Measurements from ENCODE around the gene PALD1. TPM values are rescaled to one million over a fixed set of nuclear protein-coding genes. Genes with fewer than 3 reads are reported as not detected.

The PALD1 gene
- total RNA-seq, 1 donor from 2014 or later: 5.2 TPM

- ATAC-seq (peak; percentile 10), DNase-seq (no peak)
- intact Hi-C loops (cut with micrococcal nuclease): no loop called here
Measured at GRCh38 chr10:70498970-70499835, 20.6 kb downstream of the PALD1 start.

- no peak for ATAC-seq
- intact Hi-C loops (cut with micrococcal nuclease): no loop called here
- DNase-seq: no peak
Measured at GRCh38 chr10:70499836-70500167, 21.2 kb downstream of the PALD1 start.

- intact Hi-C loops (cut with micrococcal nuclease): no loop called here
- DNase-seq: no peak
- ATAC-seq: peak; percentile 20
Measured at GRCh38 chr10:70500368-70500767, 21.8 kb downstream of the PALD1 start.

- intact Hi-C loops (cut with micrococcal nuclease): no loop called here
Measured at GRCh38 chr10:70500812-70501301, 22.3 kb downstream of the PALD1 start.

GRCh38 chr10:70502406-70502805 lies 23.8 kb downstream of the PALD1 start:
- intact Hi-C loops (cut with micrococcal nuclease): no loop called here
- DNase-seq (no peak), ATAC-seq (no peak)

More at GRCh38 chr10:70500812-70501301, 22.3 kb downstream of the PALD1 start:
- peak; percentile 78 for ATAC-seq
- DNase-seq: peak; percentile 52

- DNase-seq (no peak), ATAC-seq (no peak)
- intact Hi-C loops (cut with micrococcal nuclease): no loop called here
Measured at GRCh38 chr10:70503776-70504175, 25.2 kb downstream of the PALD1 start.

GRCh38 chr10:70504521-70505358 lies 26.2 kb downstream of the PALD1 start:
- ATAC-seq: no peak

GRCh38 chr10:70505908-70506307 lies 27.3 kb downstream of the PALD1 start:
- intact Hi-C loops (cut with micrococcal nuclease): no loop called here
- DNase-seq (no peak), ATAC-seq (no peak)

More at GRCh38 chr10:70504521-70505358, 26.2 kb downstream of the PALD1 start:
- DNase-seq: no peak
- intact Hi-C loops (cut with micrococcal nuclease): no loop called here

- no peak for ATAC-seq
- intact Hi-C loops (cut with micrococcal nuclease): no loop called here
- DNase-seq: no peak
Measured at GRCh38 chr10:70507966-70508365, 29.4 kb downstream of the PALD1 start.

GRCh38 chr10:70508912-70509756 lies 30.6 kb downstream of the PALD1 start:
- ATAC-seq (peak; percentile 80), DNase-seq (peak; percentile 77)
- intact Hi-C loops (cut with micrococcal nuclease): no loop called here

GRCh38 chr10:70509757-70510147 lies 31.2 kb downstream of the PALD1 start:
- DNase-seq: no peak
- intact Hi-C loops (cut with micrococcal nuclease): loop anchor here (10.0 kb wide), 1 partner anchor 45 kb away; no protein-coding TSS in a partner anchor
- no peak for ATAC-seq

GRCh38 chr10:70510453-70510852 lies 31.9 kb downstream of the PALD1 start:
- no peak for ATAC-seq
- no peak for DNase-seq
- intact Hi-C loops (cut with micrococcal nuclease): loop anchor here (10.0 kb wide), 1 partner anchor 46 kb away; no protein-coding TSS in a partner anchor

- DNase-seq: no peak
- intact Hi-C loops (cut with micrococcal nuclease): loop anchor here (10.0 kb wide), 1 partner anchor 46 kb away; no protein-coding TSS in a partner anchor
Measured at GRCh38 chr10:70510904-70511303, 32.3 kb downstream of the PALD1 start.

GRCh38 chr10:70512149-70512639 lies 33.6 kb downstream of the PALD1 start:
- intact Hi-C loops (cut with micrococcal nuclease): loop anchor here (10.0 kb wide), 1 partner anchor 47 kb away; no protein-coding TSS in a partner anchor

More at GRCh38 chr10:70510904-70511303, 32.3 kb downstream of the PALD1 start:
- ATAC-seq: no peak

GRCh38 chr10:70513848-70514309 lies 35.3 kb downstream of the PALD1 start:
- DNase-seq (no peak), ATAC-seq (no peak)
- intact Hi-C loops (cut with micrococcal nuclease): loop anchor here (10.0 kb wide), 1 partner anchor 49 kb away; no protein-coding TSS in a partner anchor

More at GRCh38 chr10:70512149-70512639, 33.6 kb downstream of the PALD1 start:
- DNase-seq: peak; percentile 48
- peak; percentile 36 for ATAC-seq

- peak; percentile 63 for DNase-seq
- intact Hi-C loops (cut with micrococcal nuclease): loop anchor here (10.0 kb wide), 1 partner anchor 50 kb away; no protein-coding TSS in a partner anchor
- peak; percentile 37 for ATAC-seq
Measured at GRCh38 chr10:70514591-70514990, 36.0 kb downstream of the PALD1 start.

- ATAC-seq: no peak
- intact Hi-C loops (cut with micrococcal nuclease): loop anchor here (10.0 kb wide), 1 partner anchor 50 kb away; no protein-coding TSS in a partner anchor
- DNase-seq: no peak
Measured at GRCh38 chr10:70515035-70515667, 36.6 kb downstream of the PALD1 start.

- intact Hi-C loops (cut with micrococcal nuclease): loop anchor here (10.0 kb wide), 1 partner anchor 54 kb away; no protein-coding TSS in a partner anchor
- no peak for ATAC-seq
- DNase-seq: no peak
Measured at GRCh38 chr10:70518695-70519094, 40.1 kb downstream of the PALD1 start.
